Neural cell (in vitro differentiated cells): Measurements from ENCODE around the gene ANKRD63. TPM values are rescaled to one million over a fixed set of nuclear protein-coding genes. Genes with fewer than 3 reads are reported as not detected.

Source experiments
- H2AFZ ChIP-seq: fragments of 200-600, 300-800 bp; sonication (generic), shearing (Covaris generic); 2 replicates; pipeline ENCODE4 v1.6.0; 2014; ENCODE audit warnings: low read depth, mild to moderate bottlenecking, antibody characterized with exemption, low read length, moderate library complexity
- H3F3A ChIP-seq: fragments of 200-600 bp; shearing (Covaris generic); 2 replicates; pipeline ENCODE4 v1.6.1; 2016; ENCODE audit warnings: mild to moderate bottlenecking, moderate library complexity, mixed read lengths, antibody characterized with exemption, low read length; ENCODE audit not compliant: insufficient read depth, poor library complexity, severe bottlenecking
- H3K27ac ChIP-seq: fragments of 200-600, 300-800 bp; sonication (generic), shearing (Covaris generic); 2 replicates; pipeline ENCODE4 v1.5.1; 2014; ENCODE audit warnings: mild to moderate bottlenecking, low read length, moderate library complexity
- H3K27me3 ChIP-seq: fragments of 300-800, 200-600 bp; sonication (generic), shearing (Covaris generic); 2 replicates; pipeline ENCODE4 v1.6.0; 2014; ENCODE audit warnings: mild to moderate bottlenecking, low read depth, low read length, moderate library complexity; ENCODE audit not compliant: insufficient read depth
- H3K36me3 ChIP-seq: fragments of 300-800, 200-600 bp; sonication (generic), shearing (Covaris generic); 2 replicates; pipeline ENCODE4 v1.5.1; 2014; ENCODE audit warnings: mild to moderate bottlenecking, antibody characterized with exemption, low read length, moderate library complexity; ENCODE audit not compliant: insufficient read depth
- H3K4me2 ChIP-seq: fragments of 300-800, 200-600 bp; sonication (generic), shearing (Covaris generic); 2 replicates; pipeline ENCODE4 v1.6.0; 2014; ENCODE audit warnings: mild to moderate bottlenecking, low read length
- H3K4me3 ChIP-seq: fragments of 300-800, 200-600 bp; sonication (generic), shearing (Covaris generic); 2 replicates; pipeline ENCODE4 v1.5.1; 2014; ENCODE audit warnings: mild to moderate bottlenecking, low read length, moderate library complexity
- H3K79me2 ChIP-seq: fragments of 200-600 bp; shearing (Covaris generic); replicated peaks from 2 replicates; pipeline ENCODE4 v1.6.0; 2014; ENCODE audit warnings: mild to moderate bottlenecking, low read length, moderate library complexity; ENCODE audit not compliant: insufficient read depth
- H3K9ac ChIP-seq: fragments of 300-800, 200-600 bp; sonication (generic), shearing (Covaris generic); 2 replicates; pipeline ENCODE4 v1.6.1; 2016; ENCODE audit warnings: mild to moderate bottlenecking, low read length, mixed read lengths
- H3K9me2 ChIP-seq: fragments of 200-600 bp; shearing (Covaris generic); 2 replicates; pipeline ENCODE4 v1.6.1; 2016; ENCODE audit warnings: mild to moderate bottlenecking, low read length, mixed read lengths; ENCODE audit not compliant: insufficient read depth
- H3K9me3 ChIP-seq: fragments of 200-600, 300-800 bp; sonication (generic), shearing (Covaris generic); 2 replicates; pipeline ENCODE4 v1.6.1; 2016; ENCODE audit warnings: mild to moderate bottlenecking, mixed run types, low read length, moderate library complexity, mixed read lengths
- H4K20me1 ChIP-seq: fragments of 200-600 bp; shearing (Covaris generic); 2 replicates; pipeline ENCODE4 v1.6.1; 2016; ENCODE audit warnings: mild to moderate bottlenecking, mixed run types; ENCODE audit not compliant: insufficient read depth
- EP300 ChIP-seq: fragments of 450-650 bp; conservative IDR thresholded peaks from 2 replicates; pipeline ENCODE4 v1.6.1; 2014; ENCODE audit warnings: antibody characterized with exemption, mild to moderate bottlenecking, moderate library complexity; ENCODE audit not compliant: poor library complexity, severe bottlenecking
- EZH2 ChIP-seq: fragments of 200-600, 300-800 bp; shearing (Covaris generic), sonication (generic); IDR thresholded peaks from 2 replicates; pipeline ENCODE4 v1.6.1; 2014; ENCODE audit warnings: antibody characterized with exemption, low read length, borderline replicate concordance, mild to moderate bottlenecking; ENCODE audit not compliant: insufficient read depth, poor library complexity, severe bottlenecking
- MXI1 ChIP-seq: fragments of 450-650 bp; conservative IDR thresholded peaks from 2 replicates; pipeline ENCODE4 v1.6.1; 2014; ENCODE audit warnings: antibody characterized with exemption, mild to moderate bottlenecking; ENCODE audit not compliant: poor library complexity, severe bottlenecking
- POLR2AphosphoS5 ChIP-seq: IDR thresholded peaks from 2 replicates; pipeline ENCODE4 v1.6.1; 2012
- RAD21 ChIP-seq: fragments of 450-650 bp; conservative IDR thresholded peaks from 2 replicates; pipeline ENCODE4 v1.6.1; 2014; ENCODE audit warnings: antibody characterized with exemption, mild to moderate bottlenecking, moderate library complexity
- SMC3 ChIP-seq: fragments of 450-650 bp; conservative IDR thresholded peaks from 2 replicates; pipeline ENCODE4 v1.6.1; 2014; ENCODE audit warnings: antibody characterized with exemption, mild to moderate bottlenecking, moderate library complexity; ENCODE audit not compliant: poor library complexity
- TAF1 ChIP-seq: IDR thresholded peaks from 2 replicates; pipeline ENCODE4 v1.6.1; 2012; ENCODE audit warnings: low read depth
- polyA plus RNA-seq: library from polyadenylated mRNA; depleted of rRNA; stranded (reverse); fragments of >200 nt; gene quantifications from 2 replicates; pipeline ENCODE4 v1.2.3, GENCODE V29; 2014
- TF ChIP-seq, protein P1 (sequence below): fragments of 450-650 bp; IDR thresholded peaks from 2 replicates; pipeline ENCODE4 v1.5.1; 2014; ENCODE audit warnings: antibody characterized with exemption, mild to moderate bottlenecking, moderate library complexity; ENCODE audit not compliant: poor library complexity, severe bottlenecking
- TF ChIP-seq, protein P2 (sequence below): IDR thresholded peaks from 2 replicates; pipeline ENCODE4 v1.6.1; 2012; ENCODE audit warnings: borderline replicate concordance

Gene ANKRD63
- polyA plus RNA-seq, 1 donor from 2014 or later = 2.1 TPM

DNA sequence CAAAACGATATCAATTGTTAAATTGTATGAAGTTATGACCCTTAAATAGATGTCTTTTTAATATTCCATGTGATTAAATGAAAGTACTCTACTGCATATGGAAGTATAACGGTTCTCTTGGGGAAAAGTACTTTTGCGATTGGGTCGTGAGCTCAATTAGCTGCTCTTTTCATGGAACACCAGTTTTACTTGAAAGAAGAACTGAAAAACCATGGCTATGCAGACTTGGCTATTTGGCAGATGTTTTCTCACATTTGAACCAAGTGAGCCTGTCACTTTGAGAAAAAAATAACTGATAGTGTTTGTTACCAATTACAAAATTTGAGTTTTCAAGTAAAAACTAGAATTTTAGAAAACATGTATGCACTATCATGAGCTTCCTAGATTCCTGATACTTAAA lies 34.7 kb upstream of the ANKRD63 start:
- Histone ChIP-seq H3K27me3 (no peaks in the 10 kb centered on the region), H3K9me2 (no peaks in the 10 kb centered on the region), H3K4me3 (no peak overlapping the region), H3K36me3 (no peaks in the 10 kb centered on the region), H2AFZ (no peak overlapping the region), H4K20me1 (no peaks in the 10 kb centered on the region), H3K4me2 (no peak overlapping the region), H3K79me2 (no peaks in the 10 kb centered on the region), H3K9me3 (no peaks in the 10 kb centered on the region), H3F3A (no peaks in the 10 kb centered on the region), H3K9ac (no peak overlapping the region), H3K27ac (no peak overlapping the region)
- TF ChIP-seq MXI1 (no peak), SMC3 (no peak), EZH2 (no peak), RAD21 (no peak), TAF1 (no peak), EP300 (no peak), POLR2AphosphoS5 (no peak)
- TF ChIP-seq, protein P1, sequence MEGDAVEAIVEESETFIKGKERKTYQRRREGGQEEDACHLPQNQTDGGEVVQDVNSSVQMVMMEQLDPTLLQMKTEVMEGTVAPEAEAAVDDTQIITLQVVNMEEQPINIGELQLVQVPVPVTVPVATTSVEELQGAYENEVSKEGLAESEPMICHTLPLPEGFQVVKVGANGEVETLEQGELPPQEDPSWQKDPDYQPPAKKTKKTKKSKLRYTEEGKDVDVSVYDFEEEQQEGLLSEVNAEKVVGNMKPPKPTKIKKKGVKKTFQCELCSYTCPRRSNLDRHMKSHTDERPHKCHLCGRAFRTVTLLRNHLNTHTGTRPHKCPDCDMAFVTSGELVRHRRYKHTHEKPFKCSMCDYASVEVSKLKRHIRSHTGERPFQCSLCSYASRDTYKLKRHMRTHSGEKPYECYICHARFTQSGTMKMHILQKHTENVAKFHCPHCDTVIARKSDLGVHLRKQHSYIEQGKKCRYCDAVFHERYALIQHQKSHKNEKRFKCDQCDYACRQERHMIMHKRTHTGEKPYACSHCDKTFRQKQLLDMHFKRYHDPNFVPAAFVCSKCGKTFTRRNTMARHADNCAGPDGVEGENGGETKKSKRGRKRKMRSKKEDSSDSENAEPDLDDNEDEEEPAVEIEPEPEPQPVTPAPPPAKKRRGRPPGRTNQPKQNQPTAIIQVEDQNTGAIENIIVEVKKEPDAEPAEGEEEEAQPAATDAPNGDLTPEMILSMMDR = no peak
- TF ChIP-seq, protein P2, sequence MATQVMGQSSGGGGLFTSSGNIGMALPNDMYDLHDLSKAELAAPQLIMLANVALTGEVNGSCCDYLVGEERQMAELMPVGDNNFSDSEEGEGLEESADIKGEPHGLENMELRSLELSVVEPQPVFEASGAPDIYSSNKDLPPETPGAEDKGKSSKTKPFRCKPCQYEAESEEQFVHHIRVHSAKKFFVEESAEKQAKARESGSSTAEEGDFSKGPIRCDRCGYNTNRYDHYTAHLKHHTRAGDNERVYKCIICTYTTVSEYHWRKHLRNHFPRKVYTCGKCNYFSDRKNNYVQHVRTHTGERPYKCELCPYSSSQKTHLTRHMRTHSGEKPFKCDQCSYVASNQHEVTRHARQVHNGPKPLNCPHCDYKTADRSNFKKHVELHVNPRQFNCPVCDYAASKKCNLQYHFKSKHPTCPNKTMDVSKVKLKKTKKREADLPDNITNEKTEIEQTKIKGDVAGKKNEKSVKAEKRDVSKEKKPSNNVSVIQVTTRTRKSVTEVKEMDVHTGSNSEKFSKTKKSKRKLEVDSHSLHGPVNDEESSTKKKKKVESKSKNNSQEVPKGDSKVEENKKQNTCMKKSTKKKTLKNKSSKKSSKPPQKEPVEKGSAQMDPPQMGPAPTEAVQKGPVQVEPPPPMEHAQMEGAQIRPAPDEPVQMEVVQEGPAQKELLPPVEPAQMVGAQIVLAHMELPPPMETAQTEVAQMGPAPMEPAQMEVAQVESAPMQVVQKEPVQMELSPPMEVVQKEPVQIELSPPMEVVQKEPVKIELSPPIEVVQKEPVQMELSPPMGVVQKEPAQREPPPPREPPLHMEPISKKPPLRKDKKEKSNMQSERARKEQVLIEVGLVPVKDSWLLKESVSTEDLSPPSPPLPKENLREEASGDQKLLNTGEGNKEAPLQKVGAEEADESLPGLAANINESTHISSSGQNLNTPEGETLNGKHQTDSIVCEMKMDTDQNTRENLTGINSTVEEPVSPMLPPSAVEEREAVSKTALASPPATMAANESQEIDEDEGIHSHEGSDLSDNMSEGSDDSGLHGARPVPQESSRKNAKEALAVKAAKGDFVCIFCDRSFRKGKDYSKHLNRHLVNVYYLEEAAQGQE = no peak

DNA sequence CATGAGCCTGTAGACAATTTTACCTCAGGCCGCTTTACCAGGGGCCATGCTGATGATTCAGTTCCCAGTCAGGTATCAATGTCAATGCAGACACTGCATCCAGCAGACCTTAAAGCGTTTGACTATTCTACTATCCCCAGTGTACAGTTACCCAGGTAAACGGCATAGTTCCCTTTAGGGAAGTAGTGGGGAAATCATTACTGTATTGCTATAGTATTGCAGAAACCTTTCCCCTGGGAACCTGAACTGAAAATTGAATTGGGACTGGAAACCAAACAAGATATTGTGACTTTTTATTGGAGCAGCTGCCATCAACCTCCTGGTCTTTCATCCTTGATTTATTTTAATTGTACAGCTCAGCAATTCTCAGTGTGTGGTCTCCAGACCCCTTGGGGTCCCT lies 34.1 kb upstream of the ANKRD63 start:
- Histone ChIP-seq H2AFZ (no peak overlapping the region), H3F3A (no peaks in the 10 kb centered on the region), H3K4me3 (no peak overlapping the region), H3K9me3 (no peaks in the 10 kb centered on the region), H3K4me2 (no peak overlapping the region), H4K20me1 (no peaks in the 10 kb centered on the region), H3K9me2 (no peaks in the 10 kb centered on the region), H3K27ac (no peak overlapping the region), H3K9ac (no peak overlapping the region), H3K36me3 (no peaks in the 10 kb centered on the region), H3K79me2 (no peaks in the 10 kb centered on the region), H3K27me3 (no peaks in the 10 kb centered on the region)
- TF ChIP-seq, protein P2 = no peak
- TF ChIP-seq EP300 (no peak), EZH2 (no peak), TAF1 (no peak), POLR2AphosphoS5 (no peak), SMC3 (no peak), RAD21 (no peak), MXI1 (no peak)
- TF ChIP-seq, protein P1 = no peak
